H1 (cell line): Measurements from ENCODE around the gene ZXDC.

Source experiments
- HDAC6 ChIP-seq: IDR thresholded peaks from one replicate; pipeline ENCODE4 v1.7.1; 2012; ENCODE audit warnings: low read depth, mild to moderate bottlenecking, inconsistent platforms, low read length, moderate library complexity
- SUZ12 ChIP-seq: fragments of 200-600 bp; sonication (generic); IDR thresholded peaks from 2 replicates; pipeline ENCODE4 v1.6.1; 2012; ENCODE audit warnings: mild to moderate bottlenecking, inconsistent platforms, low read length, moderate library complexity, mixed read lengths

GRCh38 chr3:126419151-126419703, 56.5 kb downstream of the ZXDC start:
- no peak for TF ChIP-seq HDAC6
- TF ChIP-seq SUZ12, result no peak
